OCI-LY3 (cell line): Measurements from ENCODE around the gene GRIN3A.

Source experiments
- EZH2phosphoT487 ChIP-seq: fragments of 200-600 bp; shearing (Covaris generic); IDR thresholded peaks from 2 replicates; pipeline ENCODE4 v1.6.1; 2018; ENCODE audit warnings: antibody characterized with exemption, mixed run types, low read depth
- TF ChIP-seq, protein P1 (sequence below): fragments of 200-600, 300-600 bp; sonication (generic); IDR thresholded peaks from 2 replicates; pipeline ENCODE4 v1.5.1; 2014; ENCODE audit warnings: antibody characterized with exemption, low read length, low read depth

DNA sequence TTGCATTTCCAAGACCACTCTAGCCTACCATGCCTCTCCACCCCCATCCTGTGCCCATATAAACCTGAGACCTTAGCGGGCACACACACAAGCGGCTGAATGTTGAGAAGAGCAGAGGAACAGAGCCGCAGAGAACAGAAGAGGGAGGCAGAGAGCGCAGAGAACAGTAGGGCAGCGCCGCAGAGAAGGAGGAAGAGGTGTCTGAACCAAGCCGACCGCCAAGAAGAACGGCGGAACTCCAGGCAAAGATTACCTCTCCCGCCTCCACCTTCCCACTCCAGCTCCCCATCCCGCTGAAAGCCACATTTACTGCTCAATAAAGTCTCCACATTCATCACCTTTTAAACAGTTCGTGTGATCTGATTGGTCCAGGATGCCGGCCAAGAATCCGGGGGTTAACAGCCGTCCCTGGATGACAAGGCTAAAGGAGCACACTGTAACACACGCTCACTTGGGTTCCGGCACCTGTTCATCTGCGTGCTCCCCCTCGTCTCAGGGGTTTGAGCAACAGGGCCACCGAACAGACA is 33.2 kb downstream of the GRIN3A start:
- TF ChIP-seq, protein P1, sequence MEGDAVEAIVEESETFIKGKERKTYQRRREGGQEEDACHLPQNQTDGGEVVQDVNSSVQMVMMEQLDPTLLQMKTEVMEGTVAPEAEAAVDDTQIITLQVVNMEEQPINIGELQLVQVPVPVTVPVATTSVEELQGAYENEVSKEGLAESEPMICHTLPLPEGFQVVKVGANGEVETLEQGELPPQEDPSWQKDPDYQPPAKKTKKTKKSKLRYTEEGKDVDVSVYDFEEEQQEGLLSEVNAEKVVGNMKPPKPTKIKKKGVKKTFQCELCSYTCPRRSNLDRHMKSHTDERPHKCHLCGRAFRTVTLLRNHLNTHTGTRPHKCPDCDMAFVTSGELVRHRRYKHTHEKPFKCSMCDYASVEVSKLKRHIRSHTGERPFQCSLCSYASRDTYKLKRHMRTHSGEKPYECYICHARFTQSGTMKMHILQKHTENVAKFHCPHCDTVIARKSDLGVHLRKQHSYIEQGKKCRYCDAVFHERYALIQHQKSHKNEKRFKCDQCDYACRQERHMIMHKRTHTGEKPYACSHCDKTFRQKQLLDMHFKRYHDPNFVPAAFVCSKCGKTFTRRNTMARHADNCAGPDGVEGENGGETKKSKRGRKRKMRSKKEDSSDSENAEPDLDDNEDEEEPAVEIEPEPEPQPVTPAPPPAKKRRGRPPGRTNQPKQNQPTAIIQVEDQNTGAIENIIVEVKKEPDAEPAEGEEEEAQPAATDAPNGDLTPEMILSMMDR: peak; percentile 44
- TF ChIP-seq EZH2phosphoT487: no peak
